Upper lobe of right lung (tissue), 1 donor: Measurements from ENCODE around the gene PPP2R5E. TPM values are rescaled to one million over a fixed set of nuclear protein-coding genes. Genes with fewer than 3 reads are reported as not detected.

Experiments used
- ATAC-seq: fragments of 200-7000 bp; cut with Tn5 transposase; one replicate; pipeline ENCODE4 v1.9.1; 2020; ENCODE audit warnings: mild to moderate bottlenecking, moderate library complexity
- DNase-seq: peaks from one replicate; pipeline ENCODE4 v3.0.0-alpha.2; 2020
- H3K27ac ChIP-seq: fragments of 200-600 bp; one replicate; pipeline ENCODE4 v1.8.0; 2022
- H3K27me3 ChIP-seq: fragments of 200-600 bp; one replicate; pipeline ENCODE4 v1.8.0; 2022; ENCODE audit warnings: mild to moderate bottlenecking
- H3K36me3 ChIP-seq: fragments of 200-600 bp; one replicate; pipeline ENCODE4 v1.8.0; 2022
- H3K4me1 ChIP-seq: fragments of 200-600 bp; one replicate; pipeline ENCODE4 v1.8.0; 2022
- H3K4me3 ChIP-seq: fragments of 200-600 bp; one replicate; pipeline ENCODE4 v1.8.0; 2022; ENCODE audit warnings: mild to moderate bottlenecking
- H3K9me3 ChIP-seq: fragments of 200-600 bp; one replicate; pipeline ENCODE4 v1.8.0; 2022
- intact Hi-C: fragments of 100-400 bp; cut with DNase I; formaldehyde crosslinking; loops from one replicate; pipeline ENCODE4 v1.11.0; 2022
- total RNA-seq: library from RNA; stranded (reverse); fragmentation: NEBNext Ultra II Directional; extraction: Animal tissue kit (Norgen Biotek cat#: 25700); gene quantifications from one replicate; pipeline ENCODE4 v1.2.1, GENCODE V29; 2021
- TF ChIP-seq, protein P1 (sequence below): fragments of 200-600 bp; IDR thresholded peaks from one replicate; pipeline ENCODE4 v1.8.0; 2022; ENCODE audit warnings: antibody characterized with exemption
- donor health status: DM: no; HTN: yes; CAD: no; lungs with severe emphysema.

The PPP2R5E gene
- total RNA-seq, 1 donor from 2014 or later: 46.0 TPM

DNA sequence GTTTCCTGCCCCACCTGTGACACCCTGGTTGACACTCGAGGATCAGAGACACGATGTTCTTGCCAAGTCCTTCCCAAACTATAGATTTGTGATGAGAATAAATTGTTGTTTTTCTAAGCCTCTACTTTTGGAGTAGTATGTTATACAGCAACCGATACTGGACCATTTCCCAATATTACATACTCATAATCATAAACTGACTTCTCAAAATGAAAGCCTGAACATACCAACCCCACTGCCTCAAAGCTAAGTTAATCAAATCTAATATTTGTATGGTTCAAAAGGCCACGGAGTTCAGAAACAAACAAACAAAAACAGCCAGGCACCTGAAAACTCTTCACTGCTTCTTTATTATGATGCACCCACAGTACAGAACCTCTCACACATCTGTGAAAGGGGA, 172.1 kb downstream of the PPP2R5E start:
- H3K4me1 ChIP-seq: no peaks in the 10 kb centered on the region
- peaks cover 17% of the 10 kb centered on the region for H3K36me3 ChIP-seq
- DNase-seq (no peak), ATAC-seq (no peak)
- no peak overlapping the region for H3K27ac ChIP-seq
- TF ChIP-seq, protein P1, sequence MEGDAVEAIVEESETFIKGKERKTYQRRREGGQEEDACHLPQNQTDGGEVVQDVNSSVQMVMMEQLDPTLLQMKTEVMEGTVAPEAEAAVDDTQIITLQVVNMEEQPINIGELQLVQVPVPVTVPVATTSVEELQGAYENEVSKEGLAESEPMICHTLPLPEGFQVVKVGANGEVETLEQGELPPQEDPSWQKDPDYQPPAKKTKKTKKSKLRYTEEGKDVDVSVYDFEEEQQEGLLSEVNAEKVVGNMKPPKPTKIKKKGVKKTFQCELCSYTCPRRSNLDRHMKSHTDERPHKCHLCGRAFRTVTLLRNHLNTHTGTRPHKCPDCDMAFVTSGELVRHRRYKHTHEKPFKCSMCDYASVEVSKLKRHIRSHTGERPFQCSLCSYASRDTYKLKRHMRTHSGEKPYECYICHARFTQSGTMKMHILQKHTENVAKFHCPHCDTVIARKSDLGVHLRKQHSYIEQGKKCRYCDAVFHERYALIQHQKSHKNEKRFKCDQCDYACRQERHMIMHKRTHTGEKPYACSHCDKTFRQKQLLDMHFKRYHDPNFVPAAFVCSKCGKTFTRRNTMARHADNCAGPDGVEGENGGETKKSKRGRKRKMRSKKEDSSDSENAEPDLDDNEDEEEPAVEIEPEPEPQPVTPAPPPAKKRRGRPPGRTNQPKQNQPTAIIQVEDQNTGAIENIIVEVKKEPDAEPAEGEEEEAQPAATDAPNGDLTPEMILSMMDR: no peak
- H3K9me3 ChIP-seq: no peaks in the 10 kb centered on the region
- H3K4me3 ChIP-seq: no peak overlapping the region
- intact Hi-C loops: no loop called here
- H3K27me3 ChIP-seq: no peaks in the 10 kb centered on the region

DNA sequence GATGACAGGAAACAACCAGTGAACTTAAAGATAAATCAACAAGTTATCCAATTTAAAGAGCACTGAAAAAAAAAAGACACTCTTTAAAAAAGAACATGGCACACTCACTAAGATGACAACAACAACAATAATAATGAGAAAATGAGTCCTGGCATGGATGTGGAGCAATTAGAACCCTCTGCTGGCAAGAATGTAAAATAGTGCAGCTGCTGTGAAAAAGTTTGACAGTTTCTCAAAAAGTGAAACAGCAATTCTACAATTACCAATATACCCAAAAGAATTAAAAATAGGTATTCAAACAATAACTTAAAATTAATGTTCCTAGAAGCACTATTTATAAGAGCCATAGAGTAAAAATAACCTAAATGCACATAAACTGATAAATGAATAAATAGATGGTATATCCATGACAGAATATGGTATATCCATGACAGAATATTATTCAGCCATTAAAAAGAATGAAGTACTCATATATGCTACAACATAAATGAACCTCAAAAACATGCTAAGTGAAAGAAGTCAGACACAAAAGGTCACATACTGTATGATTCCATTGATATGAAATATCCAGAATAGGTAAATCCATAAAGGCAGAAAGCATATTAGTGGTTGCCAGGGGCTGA, 175.3 kb downstream of the PPP2R5E start:
- no peaks in the 10 kb centered on the region for H3K9me3 ChIP-seq
- ATAC-seq: no peak
- intact Hi-C loops: no loop called here

DNA sequence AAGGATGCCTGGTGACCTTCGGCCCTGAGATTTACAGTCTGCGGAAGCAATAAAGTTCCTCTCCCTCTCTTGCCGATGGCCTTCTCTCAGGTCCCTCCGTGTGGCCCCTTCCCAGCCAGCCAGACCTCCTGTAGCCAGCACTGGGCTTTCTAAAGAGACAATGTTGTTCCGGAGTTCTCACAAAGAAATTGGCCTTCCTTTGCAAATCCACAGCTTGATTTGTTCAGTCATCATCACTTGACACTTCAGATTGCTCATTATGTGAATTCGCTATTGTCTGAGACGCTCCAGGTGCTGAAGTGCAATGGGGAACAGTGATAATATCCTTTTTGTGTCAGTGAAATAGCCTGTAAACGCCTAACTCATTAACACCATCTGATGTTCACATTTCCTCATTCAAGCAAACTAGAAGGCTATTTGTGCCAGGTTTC, 180.8 kb downstream of the PPP2R5E start:
- intact Hi-C loops: no loop called here
- ATAC-seq: no peak
- no peak for DNase-seq
- TF ChIP-seq, protein P1: no peak
- no peak overlapping the region for H3K4me3 ChIP-seq
- no peak overlapping the region for H3K27ac ChIP-seq
- H3K4me1 ChIP-seq: no peaks in the 10 kb centered on the region
- H3K9me3 ChIP-seq: no peaks in the 10 kb centered on the region
- H3K36me3 ChIP-seq: no peaks in the 10 kb centered on the region
- no peaks in the 10 kb centered on the region for H3K27me3 ChIP-seq

More for the DNA sequence above, 175.3 kb downstream of the PPP2R5E start:
- Histone ChIP-seq H3K27me3 (no peaks in the 10 kb centered on the region), H3K27ac (no peak overlapping the region), H3K4me1 (no peaks in the 10 kb centered on the region), H3K4me3 (no peak overlapping the region), H3K36me3 (no peaks in the 10 kb centered on the region)
- TF ChIP-seq, protein P1: no peak
- no peak for DNase-seq

DNA sequence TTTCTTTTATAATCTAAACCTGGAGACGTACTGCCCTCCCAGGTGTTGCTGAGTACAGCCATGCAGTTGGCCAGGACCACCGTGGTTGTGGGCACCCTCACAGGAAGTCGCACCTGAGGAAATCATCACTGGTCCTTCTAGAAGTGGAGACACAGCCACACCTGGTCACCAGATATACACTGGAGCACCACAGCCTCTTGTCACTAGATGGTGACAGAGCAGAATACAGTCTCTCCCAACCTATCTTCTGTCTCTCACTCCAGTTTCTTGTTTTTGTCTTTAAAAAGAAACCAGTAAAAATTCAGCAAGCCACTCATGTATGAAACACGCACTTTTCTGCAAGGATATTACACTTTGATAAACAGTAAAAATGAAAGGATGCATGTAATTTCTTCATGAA, 181.4 kb downstream of the PPP2R5E start:
- Histone ChIP-seq H3K27ac (no peak overlapping the region), H3K27me3 (no peaks in the 10 kb centered on the region), H3K4me1 (no peaks in the 10 kb centered on the region), H3K4me3 (no peak overlapping the region), H3K9me3 (no peaks in the 10 kb centered on the region), H3K36me3 (no peaks in the 10 kb centered on the region)
- DNase-seq: no peak
- TF ChIP-seq, protein P1: no peak
- no peak for ATAC-seq
- intact Hi-C loops: no loop called here

DNA sequence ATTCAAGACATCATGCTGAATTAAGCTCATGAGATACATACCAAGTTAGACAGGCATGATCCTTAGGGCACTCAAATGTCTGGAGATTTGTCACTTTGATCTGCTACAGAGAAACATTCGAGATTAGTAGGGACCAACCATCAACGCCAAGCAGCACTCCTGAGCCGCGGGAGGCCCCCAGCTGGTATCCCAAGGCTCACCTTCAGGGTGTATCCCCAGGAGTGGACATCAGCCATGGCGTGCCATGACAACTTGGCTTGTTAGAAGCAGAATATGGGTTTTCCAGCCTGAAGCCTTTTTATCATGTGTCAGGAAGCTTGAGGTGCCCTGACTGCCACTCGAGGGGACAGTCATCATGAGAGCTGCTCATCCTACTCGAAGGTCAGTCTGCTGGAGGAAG, 185.3 kb downstream of the PPP2R5E start:
- Histone ChIP-seq H3K4me3 (no peak overlapping the region), H3K36me3 (no peaks in the 10 kb centered on the region), H3K4me1 (no peaks in the 10 kb centered on the region), H3K27me3 (no peaks in the 10 kb centered on the region), H3K9me3 (no peaks in the 10 kb centered on the region), H3K27ac (no peak overlapping the region)
- TF ChIP-seq, protein P1: no peak
- ATAC-seq (no peak), DNase-seq (no peak)
- intact Hi-C loops: no loop called here

DNA sequence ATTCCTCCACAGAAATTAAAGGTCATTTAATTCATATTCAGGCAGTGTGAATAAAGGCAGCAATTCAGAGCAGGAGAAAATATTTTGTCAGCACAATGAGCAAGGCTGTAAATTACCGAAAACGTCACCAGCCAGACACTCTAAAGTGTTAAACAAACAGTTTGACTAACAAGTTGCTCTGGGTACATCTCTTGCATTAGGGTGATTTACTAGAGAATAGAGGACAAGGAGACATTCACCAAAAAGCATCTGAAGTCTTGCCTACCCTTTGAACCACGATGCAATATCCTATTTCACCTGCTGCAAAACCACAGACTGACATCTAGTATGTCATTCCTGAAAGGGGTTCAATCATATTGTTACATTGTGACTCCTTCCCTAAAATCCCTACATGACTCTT, 197.4 kb downstream of the PPP2R5E start:
- no peak overlapping the region for H3K4me3 ChIP-seq
- no peaks in the 10 kb centered on the region for H3K4me1 ChIP-seq
- no peaks in the 10 kb centered on the region for H3K9me3 ChIP-seq
- TF ChIP-seq, protein P1: no peak
- ATAC-seq (no peak), DNase-seq (no peak)
- H3K27me3 ChIP-seq: no peaks in the 10 kb centered on the region
- intact Hi-C loops: no loop called here
- no peak overlapping the region for H3K27ac ChIP-seq
- no peaks in the 10 kb centered on the region for H3K36me3 ChIP-seq
